Activated CD4-positive, alpha-beta memory T cell treated with anti-CD3 and anti-CD28 coated beads for 36 hours (primary cell): ENCODE measurements around the gene RNF11. TPM values are rescaled to one million over a fixed set of nuclear protein-coding genes. Genes with fewer than 3 reads are reported as not detected.

Experiments used
- CTCF ChIA-PET: fragments of 350-600 bp; sonication (Branson Sonifier 250); formaldehyde crosslinking; loops from one replicate; lab custom pipeline; 2021; ENCODE audit warnings: antibody characterized with exemption, inconsistent platforms; lab: Charles Lee
- POLR2A ChIA-PET: fragments of 350-600 bp; sonication (Branson Sonifier 250); formaldehyde crosslinking; loops from one replicate; lab custom pipeline; 2021; ENCODE audit warnings: antibody characterized with exemption; lab: Charles Lee
- DNase-seq: peaks from one replicate; pipeline ENCODE4 v3.0.0-alpha.2; 2020
- H3K27ac Mint-ChIP-seq: one replicate; pipeline ENCODE4 v1.8.0; 2021; ENCODE audit warnings: mixed read lengths
- H3K27me3 Mint-ChIP-seq: one replicate; pipeline ENCODE4 v1.8.0; 2021; ENCODE audit warnings: mixed read lengths
- H3K36me3 Mint-ChIP-seq: one replicate; pipeline ENCODE4 v1.8.0; 2021; ENCODE audit warnings: mixed read lengths
- H3K4me1 Mint-ChIP-seq: one replicate; pipeline ENCODE4 v1.8.0; 2021; ENCODE audit warnings: low read depth, mixed read lengths
- H3K4me3 Mint-ChIP-seq: one replicate; pipeline ENCODE4 v1.8.0; 2021; ENCODE audit warnings: mild to moderate bottlenecking, mixed read lengths
- H3K9me3 Mint-ChIP-seq: one replicate; pipeline ENCODE4 v1.8.0; 2021; ENCODE audit warnings: mixed read lengths
- intact Hi-C: fragments of 100-400 bp; cut with micrococcal nuclease; formaldehyde crosslinking; loops from one replicate; pipeline ENCODE4 v1.15.1; 2023
- total RNA-seq, 2 experiments: library from RNA; stranded (reverse); gene quantifications; one replicate each; pipeline ENCODE4 v1.2.3, GENCODE V29; 2021

RNF11 gene
- total RNA-seq, 2 experiments from 2014 or later, result 26.3 to 31.9 TPM

DNA sequence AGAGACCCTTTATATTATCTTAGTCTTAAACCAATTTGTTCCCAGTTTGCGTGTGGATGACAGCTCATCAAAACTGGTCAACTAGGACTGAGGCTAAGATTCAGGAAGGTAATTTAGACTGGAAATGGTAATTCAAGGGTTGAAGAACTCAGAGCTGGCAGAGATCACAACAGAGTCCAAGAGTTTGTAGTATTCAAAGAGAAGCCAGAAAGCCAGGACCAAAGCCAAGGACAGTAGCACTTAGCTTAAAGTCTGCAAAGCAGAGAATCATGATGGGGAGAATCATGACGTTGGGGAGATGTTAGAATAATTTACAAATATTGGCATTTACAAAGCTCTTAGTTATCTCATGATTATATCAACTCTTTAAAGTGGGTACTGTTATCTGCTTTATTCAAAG is 32.6 kb downstream of the RNF11 start:
- H3K27ac Mint-ChIP-seq, result no peak overlapping the region
- intact Hi-C loops, result no loop called here
- ChIA-PET CTCF (interaction anchor here (1.0 to 3.7 kb wide), 2 partner anchors 28 to 77 kb away, joined by 3 to 17 read pairs; no protein-coding TSS in a partner anchor), POLR2A (interaction anchor here (1.1 kb wide), 1 partner anchor 20 kb away, joined by 3 read pairs; no protein-coding TSS in a partner anchor)
- H3K4me3 Mint-ChIP-seq, result no peak overlapping the region
- no peak for DNase-seq
- H3K9me3 Mint-ChIP-seq, result no peaks in the 10 kb centered on the region
- H3K36me3 Mint-ChIP-seq, result peaks cover 12% of the 10 kb centered on the region
- no peaks in the 10 kb centered on the region for H3K27me3 Mint-ChIP-seq
- H3K4me1 Mint-ChIP-seq, result peaks cover 38% of the 10 kb centered on the region

DNA sequence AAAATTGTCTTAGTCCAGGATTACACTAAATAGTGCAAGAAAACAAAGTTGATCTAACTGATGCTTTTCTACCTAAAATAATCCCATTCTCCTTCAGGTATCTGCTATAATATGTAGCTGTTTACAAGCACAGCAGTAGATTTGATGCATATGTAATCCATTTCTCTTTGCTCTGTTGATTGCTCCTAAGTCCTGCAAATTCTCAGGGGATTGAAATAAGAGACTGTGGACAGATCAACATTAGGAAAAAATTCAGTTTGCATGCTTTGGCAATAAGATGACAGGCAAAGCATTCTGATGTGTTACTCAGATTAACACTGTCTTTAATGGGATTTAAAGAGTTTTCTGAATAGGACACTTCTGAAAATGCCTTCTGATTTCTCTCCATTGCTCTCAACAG is 34.7 kb downstream of the RNF11 start:
- Mint-ChIP-seq H3K27me3 (no peaks in the 10 kb centered on the region), H3K27ac (no peak overlapping the region), H3K36me3 (peaks cover 14% of the 10 kb centered on the region), H3K4me1 (peaks cover 23% of the 10 kb centered on the region), H3K4me3 (no peak overlapping the region), H3K9me3 (no peaks in the 10 kb centered on the region)
- POLR2A ChIA-PET, result no interaction called here
- CTCF ChIA-PET, result interaction anchor here (1.0 kb wide), 1 partner anchor 26 kb away, joined by 3 read pairs; no protein-coding TSS in a partner anchor
- DNase-seq, result no peak
- intact Hi-C loops, result no loop called here

DNA sequence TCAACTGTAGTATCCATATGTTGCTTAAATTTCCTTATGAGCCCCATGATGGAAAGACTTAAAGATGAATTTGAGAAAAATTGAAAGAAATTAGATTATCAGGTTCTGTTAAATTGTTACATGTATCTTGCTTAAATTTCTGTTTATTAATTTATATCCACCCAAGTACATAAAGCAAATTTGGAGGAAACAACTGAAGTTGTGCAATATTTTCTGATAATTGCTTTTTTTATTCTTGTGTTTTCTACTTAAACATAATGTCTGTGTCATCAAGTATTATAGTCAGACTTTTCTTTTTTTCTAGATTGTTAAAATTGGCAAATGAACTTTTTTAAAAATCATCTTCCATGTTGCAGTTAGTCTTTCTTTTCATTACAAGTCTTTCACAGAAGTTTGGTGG is 36.8 kb downstream of the RNF11 start:
- Mint-ChIP-seq H3K36me3 (peaks cover 17% of the 10 kb centered on the region), H3K27me3 (no peaks in the 10 kb centered on the region), H3K4me1 (peaks cover 7% of the 10 kb centered on the region), H3K4me3 (no peak overlapping the region), H3K27ac (no peak overlapping the region), H3K9me3 (no peaks in the 10 kb centered on the region)
- intact Hi-C loops, result no loop called here
- CTCF ChIA-PET, result interaction anchor here (0.7 kb wide), 1 partner anchor 24 kb away, joined by 3 read pairs; no protein-coding TSS in a partner anchor
- POLR2A ChIA-PET, result no interaction called here
- DNase-seq, result no peak

DNA sequence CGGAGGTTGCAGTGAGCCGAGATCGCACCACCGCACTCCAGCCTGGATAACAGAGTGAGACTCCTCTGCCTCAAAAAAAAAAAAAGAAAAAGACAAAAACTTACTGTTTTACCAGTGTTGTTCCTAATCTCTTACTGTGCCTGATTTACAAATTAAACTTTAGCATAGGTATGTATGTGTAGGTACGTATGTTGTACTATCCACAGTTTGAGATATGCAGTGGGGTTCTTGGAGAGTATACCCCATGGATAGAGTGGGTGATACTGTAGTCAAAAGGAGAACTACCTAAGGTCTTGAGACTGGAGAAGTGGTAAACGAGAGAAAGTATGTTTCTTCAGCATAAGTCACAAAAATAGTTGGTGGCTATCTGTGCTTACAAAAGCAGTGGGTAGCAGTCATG is 38.6 kb downstream of the RNF11 start:
- no peak overlapping the region for H3K4me3 Mint-ChIP-seq
- intact Hi-C loops, result no loop called here
- ChIA-PET CTCF (no interaction called here), POLR2A (no interaction called here)
- H3K36me3 Mint-ChIP-seq, result peaks cover 15% of the 10 kb centered on the region
- no peaks in the 10 kb centered on the region for H3K9me3 Mint-ChIP-seq
- H3K27me3 Mint-ChIP-seq, result no peaks in the 10 kb centered on the region
- peak overlapping the region; percentile 5 for H3K27ac Mint-ChIP-seq
- no peak for DNase-seq
- H3K4me1 Mint-ChIP-seq, result no peaks in the 10 kb centered on the region

DNA sequence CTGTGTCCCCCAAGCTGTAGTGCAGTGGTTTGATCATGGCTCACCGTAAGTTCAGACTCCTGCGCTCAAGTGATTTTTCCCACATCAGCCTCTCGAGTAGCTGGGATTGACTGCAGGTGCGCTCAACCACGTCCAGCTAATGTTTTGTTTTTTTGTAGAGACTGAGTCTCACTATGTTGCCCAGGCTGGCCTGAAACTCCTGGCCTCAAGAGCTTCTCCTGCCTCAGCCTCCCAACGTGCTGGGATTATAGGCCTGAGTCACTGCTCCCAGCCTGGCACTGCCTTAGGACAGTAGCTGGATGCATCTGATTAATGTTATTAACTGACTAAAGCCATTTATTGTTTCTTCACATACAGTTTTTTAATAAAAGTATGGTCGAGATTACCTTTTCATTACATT is 40.2 kb downstream of the RNF11 start:
- Mint-ChIP-seq H3K9me3 (no peaks in the 10 kb centered on the region), H3K27me3 (no peaks in the 10 kb centered on the region), H3K4me1 (no peaks in the 10 kb centered on the region), H3K27ac (no peak overlapping the region), H3K36me3 (peaks cover 7% of the 10 kb centered on the region), H3K4me3 (no peak overlapping the region)
- intact Hi-C loops, result no loop called here
- CTCF ChIA-PET, result no interaction called here
- POLR2A ChIA-PET, result no interaction called here
- no peak for DNase-seq

DNA sequence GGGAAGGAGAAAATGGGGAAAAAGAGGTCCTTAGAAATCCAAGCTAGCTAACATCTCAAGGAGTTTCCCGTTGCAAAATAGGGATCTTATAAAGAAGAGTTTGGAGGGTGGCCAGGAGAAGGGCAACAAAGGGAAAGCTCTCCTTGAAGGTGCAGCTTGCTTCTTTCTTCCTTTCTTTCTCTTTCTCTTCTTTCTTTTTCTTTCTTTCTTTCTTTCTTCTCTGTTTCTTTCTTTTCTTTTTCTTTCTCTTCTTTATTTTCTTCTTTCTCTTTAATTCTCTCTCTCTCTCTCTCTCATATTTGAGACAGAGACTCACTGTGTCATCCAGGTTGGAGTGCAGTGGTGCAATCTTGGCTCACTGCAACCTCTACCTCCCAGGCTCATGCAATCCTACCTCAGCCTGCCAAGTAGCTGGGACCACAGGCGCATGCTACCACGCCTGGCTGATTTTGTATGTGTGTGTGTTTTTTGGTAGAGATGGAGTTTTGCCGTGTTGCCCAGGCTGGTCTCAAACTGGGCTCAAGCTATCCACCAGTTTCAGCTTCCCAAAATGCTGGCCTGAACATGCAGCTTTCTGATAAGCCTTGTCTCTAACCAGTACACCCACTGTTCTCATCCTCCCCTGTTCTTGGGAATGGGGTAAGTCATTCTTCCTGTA is 44.4 kb downstream of the RNF11 start:
- Mint-ChIP-seq H3K4me1 (peaks cover 25% of the 10 kb centered on the region), H3K4me3 (no peak overlapping the region), H3K27ac (no peak overlapping the region), H3K36me3 (peaks cover 3% of the 10 kb centered on the region), H3K9me3 (no peaks in the 10 kb centered on the region), H3K27me3 (no peaks in the 10 kb centered on the region)
- ChIA-PET POLR2A (no interaction called here), CTCF (interaction anchor here (0.6 to 0.9 kb wide), 3 partner anchors 14 to 255 kb away, joined by 3 to 5 read pairs (median 3); no protein-coding TSS in a partner anchor)
- intact Hi-C loops, result no loop called here
- DNase-seq, result no peak

DNA sequence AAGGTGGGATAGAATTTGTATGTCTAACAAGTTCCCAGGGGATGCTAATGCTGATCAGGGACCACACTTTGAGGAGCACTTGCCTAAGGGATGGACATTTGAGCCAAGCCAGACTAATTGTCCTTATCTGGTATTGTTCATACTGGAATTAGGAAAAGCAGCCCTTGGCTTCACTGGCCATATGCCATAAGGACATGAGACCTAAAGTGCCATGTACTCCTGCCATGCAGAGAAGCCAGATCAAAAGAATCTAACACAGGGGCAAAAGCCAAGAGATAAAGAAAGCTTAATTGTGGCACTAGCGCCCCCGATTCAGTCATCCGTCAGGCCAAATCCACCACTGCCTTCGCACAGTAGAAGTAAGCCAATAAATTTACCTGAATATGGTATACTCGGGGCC is 45.7 kb downstream of the RNF11 start:
- Mint-ChIP-seq H3K4me3 (no peak overlapping the region), H3K36me3 (peaks cover 3% of the 10 kb centered on the region), H3K27ac (no peak overlapping the region), H3K27me3 (no peaks in the 10 kb centered on the region), H3K9me3 (no peaks in the 10 kb centered on the region), H3K4me1 (peaks cover 25% of the 10 kb centered on the region)
- POLR2A ChIA-PET, result no interaction called here
- no peak for DNase-seq
- CTCF ChIA-PET, result interaction anchor here (1.5 kb wide), 1 partner anchor 15 kb away, joined by 3 read pairs; no protein-coding TSS in a partner anchor
- intact Hi-C loops, result no loop called here

DNA sequence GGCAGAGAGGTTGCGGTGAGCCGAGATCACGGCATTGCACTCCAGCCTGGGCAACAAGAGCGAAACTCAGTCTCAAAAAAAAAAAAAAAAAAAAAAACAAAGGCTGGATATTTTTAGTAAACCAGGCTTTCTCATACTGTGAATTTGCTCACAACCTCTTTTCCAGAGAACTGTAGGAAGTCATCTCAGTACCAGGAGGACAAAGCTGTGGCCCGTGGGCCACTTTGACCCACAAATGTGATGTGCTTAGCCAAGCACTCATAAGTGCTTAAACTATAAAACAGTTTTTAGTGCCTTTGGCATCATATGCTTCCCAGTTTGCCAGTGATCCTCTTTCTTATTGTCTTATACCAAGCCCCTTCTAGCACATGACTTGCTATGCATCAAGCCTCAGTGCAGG is 46.5 kb downstream of the RNF11 start:
- Mint-ChIP-seq H3K36me3 (no peaks in the 10 kb centered on the region), H3K4me3 (no peak overlapping the region), H3K27me3 (no peaks in the 10 kb centered on the region), H3K9me3 (no peaks in the 10 kb centered on the region), H3K4me1 (peaks cover 25% of the 10 kb centered on the region), H3K27ac (no peak overlapping the region)
- DNase-seq, result peak; percentile 59
- intact Hi-C loops, result no loop called here
- ChIA-PET CTCF (interaction anchor here (1.3 to 1.5 kb wide), 2 partner anchors 12 to 14 kb away, joined by 3 read pairs; no protein-coding TSS in a partner anchor), POLR2A (no interaction called here)

DNA sequence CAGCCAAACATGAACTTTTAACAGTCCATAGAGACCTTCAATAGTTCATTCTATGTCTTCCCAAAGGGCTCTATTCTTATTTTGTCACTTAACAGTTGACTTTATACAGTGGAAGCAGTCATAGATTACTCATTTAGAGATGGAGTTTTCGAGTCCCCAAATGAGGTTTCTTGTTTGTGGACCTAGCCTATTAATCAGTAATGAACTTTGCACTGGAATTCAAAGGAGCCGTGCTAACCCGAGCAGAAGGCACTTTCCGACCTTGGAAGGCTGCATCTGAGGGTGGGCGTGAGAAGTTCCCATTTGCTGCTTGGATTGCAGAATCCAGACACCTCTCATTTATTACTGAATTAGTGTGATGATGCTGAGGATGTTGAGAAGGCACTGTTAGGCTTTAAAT is 47.9 kb downstream of the RNF11 start:
- Mint-ChIP-seq H3K9me3 (no peaks in the 10 kb centered on the region), H3K36me3 (no peaks in the 10 kb centered on the region), H3K27ac (no peak overlapping the region), H3K4me3 (no peak overlapping the region), H3K4me1 (peaks cover 25% of the 10 kb centered on the region), H3K27me3 (no peaks in the 10 kb centered on the region)
- intact Hi-C loops, result no loop called here
- no peak for DNase-seq
- CTCF ChIA-PET, result interaction anchor here (1.3 kb wide), 1 partner anchor 11 kb away, joined by 3 read pairs; no protein-coding TSS in a partner anchor
- POLR2A ChIA-PET, result no interaction called here

DNA sequence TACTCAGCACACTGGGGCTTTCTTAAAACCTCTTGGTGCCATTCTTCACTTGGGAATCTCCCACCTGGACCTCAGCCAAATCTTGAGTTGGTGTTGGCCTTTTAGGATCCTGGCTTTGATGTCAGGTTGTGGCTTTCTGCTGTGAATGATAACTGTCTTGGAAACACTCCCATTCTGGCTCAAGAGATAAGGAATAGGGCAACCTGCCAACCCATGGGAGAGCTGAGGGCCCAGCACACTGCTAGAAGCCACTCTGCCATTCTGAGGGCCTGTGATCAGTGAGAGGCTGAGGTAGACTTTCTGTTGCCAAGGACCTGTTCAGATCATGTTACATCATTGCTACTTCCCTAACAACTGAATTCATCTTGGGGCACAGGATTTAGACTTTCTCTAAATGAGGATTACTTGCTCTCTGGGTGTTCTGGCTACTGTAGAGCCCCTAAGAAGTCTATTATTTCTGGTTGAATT is 48.4 kb downstream of the RNF11 start:
- no peaks in the 10 kb centered on the region for H3K9me3 Mint-ChIP-seq
- intact Hi-C loops, result no loop called here
- no peak overlapping the region for H3K4me3 Mint-ChIP-seq
- no peak for DNase-seq
- ChIA-PET POLR2A (no interaction called here), CTCF (no interaction called here)
- no peaks in the 10 kb centered on the region for H3K27me3 Mint-ChIP-seq
- H3K36me3 Mint-ChIP-seq, result no peaks in the 10 kb centered on the region
- no peak overlapping the region for H3K27ac Mint-ChIP-seq
- H3K4me1 Mint-ChIP-seq, result peaks cover 25% of the 10 kb centered on the region

DNA sequence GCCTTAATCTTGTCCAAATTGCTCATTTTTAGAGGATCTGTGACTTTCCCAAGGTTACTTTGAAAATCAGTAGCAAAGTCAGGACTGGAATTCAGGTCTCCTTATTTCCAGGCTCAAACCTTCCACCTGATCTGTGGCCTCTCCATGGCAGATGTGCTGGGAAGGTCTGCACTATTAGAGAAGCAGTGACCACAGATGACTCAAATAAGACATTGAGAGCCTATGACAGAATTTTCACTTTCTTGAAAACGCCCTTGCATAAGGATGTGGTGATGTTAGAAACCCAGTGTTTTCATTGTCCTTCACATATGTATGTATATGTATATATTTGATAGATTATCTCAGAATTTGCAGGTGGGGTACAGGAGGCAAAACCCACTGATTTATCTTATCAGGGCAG is 49.0 kb downstream of the RNF11 start:
- Mint-ChIP-seq H3K27ac (no peak overlapping the region), H3K4me3 (no peak overlapping the region), H3K4me1 (peaks cover 25% of the 10 kb centered on the region), H3K36me3 (no peaks in the 10 kb centered on the region), H3K27me3 (no peaks in the 10 kb centered on the region), H3K9me3 (no peaks in the 10 kb centered on the region)
- no peak for DNase-seq
- ChIA-PET CTCF (no interaction called here), POLR2A (no interaction called here)
- intact Hi-C loops, result no loop called here

DNA sequence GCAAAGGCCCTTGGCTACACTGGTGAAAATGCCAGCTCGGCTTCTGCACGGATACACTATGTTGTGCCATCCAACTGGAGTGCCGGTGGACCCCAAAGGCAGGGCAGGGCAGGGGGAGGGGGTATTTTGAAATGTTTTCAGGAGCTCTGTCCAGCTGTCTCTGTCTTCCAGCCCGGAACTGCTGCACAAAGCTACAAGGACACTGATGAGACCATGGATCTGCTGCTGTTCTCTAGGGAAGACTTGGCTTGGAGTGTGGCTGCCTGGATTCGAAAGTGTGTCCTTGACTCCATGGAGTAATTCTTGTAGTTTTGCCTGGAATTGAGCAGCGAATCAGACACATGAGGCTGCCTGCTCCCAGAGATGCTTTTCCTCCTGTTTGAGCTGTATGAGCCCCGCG is 51.9 kb downstream of the RNF11 start:
- ChIA-PET POLR2A (interaction anchor here (1.0 kb wide), 1 partner anchor 19 kb away, joined by 3 read pairs; no protein-coding TSS in a partner anchor), CTCF (interaction anchor here (1.0 to 2.1 kb wide), 4 partner anchors 9 to 96 kb away, joined by 3 to 10 read pairs (median 6); no protein-coding TSS in a partner anchor)
- Mint-ChIP-seq H3K9me3 (no peaks in the 10 kb centered on the region), H3K27ac (no peak overlapping the region), H3K4me3 (no peak overlapping the region), H3K4me1 (peaks cover 23% of the 10 kb centered on the region), H3K27me3 (no peaks in the 10 kb centered on the region), H3K36me3 (no peaks in the 10 kb centered on the region)
- intact Hi-C loops, result no loop called here
- no peak for DNase-seq
